HG03432 (cell line): ENCODE data around the gene ITGB6.

Experiments
- ATAC-seq: cut with Tn5 transposase; IDR thresholded peaks from one replicate; pipeline ENCODE4 v1.9.1; 2021; ENCODE audit warnings: mild to moderate bottlenecking, moderate library complexity; ENCODE audit not compliant: unreplicated experiment

The ITGB6 gene

DNA sequence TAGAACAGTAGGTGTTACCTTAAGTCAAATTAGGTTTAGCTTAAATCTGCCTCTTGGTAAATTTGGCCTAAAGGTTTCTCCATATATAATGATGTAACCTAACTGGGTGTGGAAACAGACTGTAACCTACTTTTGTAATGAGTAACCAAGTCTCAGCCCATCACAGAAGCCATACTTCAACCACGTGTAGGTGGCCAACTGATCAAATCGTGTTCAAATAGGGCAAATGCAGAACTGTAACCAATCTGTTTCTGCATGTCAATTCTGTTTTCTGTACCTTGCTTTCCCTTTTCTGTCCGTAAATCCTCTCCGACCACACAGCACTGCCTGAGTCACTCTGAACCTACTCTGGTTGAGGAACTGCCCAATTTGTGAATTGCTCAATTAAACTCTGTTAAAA is 103.7 kb downstream of the ITGB6 start:
- peak; percentile 50 for ATAC-seq

DNA sequence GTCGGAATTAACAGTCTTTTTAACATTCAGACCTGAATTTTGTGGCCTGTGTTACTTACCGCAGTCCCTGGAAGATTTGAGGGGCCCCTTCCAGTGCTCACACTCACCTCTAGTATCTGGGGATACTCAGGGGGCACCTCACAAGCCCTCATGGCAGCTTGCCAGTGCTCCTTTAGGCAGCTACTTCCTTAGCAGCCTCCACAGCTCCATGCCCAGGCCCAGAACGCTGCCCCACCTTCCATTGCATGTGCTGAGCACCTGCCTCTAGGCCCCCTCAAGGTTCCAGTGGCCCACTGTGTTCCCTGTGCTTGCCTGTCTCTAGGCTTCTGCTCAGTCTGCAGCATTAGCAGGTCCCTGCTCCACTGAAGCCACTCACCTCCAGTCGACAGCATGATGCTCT is 107.6 kb downstream of the ITGB6 start:
- no peak for ATAC-seq

GRCh38 chr2:160091381-160091780 is 108.7 kb downstream of the ITGB6 start:
- no peak for ATAC-seq

- peak; percentile 59 for ATAC-seq
These were observed 112.0 kb downstream of the ITGB6 start for GRCh38 chr2:160087854-160088745.

GRCh38 chr2:160085662-160086061 is 114.4 kb downstream of the ITGB6 start:
- ATAC-seq: no peak

DNA sequence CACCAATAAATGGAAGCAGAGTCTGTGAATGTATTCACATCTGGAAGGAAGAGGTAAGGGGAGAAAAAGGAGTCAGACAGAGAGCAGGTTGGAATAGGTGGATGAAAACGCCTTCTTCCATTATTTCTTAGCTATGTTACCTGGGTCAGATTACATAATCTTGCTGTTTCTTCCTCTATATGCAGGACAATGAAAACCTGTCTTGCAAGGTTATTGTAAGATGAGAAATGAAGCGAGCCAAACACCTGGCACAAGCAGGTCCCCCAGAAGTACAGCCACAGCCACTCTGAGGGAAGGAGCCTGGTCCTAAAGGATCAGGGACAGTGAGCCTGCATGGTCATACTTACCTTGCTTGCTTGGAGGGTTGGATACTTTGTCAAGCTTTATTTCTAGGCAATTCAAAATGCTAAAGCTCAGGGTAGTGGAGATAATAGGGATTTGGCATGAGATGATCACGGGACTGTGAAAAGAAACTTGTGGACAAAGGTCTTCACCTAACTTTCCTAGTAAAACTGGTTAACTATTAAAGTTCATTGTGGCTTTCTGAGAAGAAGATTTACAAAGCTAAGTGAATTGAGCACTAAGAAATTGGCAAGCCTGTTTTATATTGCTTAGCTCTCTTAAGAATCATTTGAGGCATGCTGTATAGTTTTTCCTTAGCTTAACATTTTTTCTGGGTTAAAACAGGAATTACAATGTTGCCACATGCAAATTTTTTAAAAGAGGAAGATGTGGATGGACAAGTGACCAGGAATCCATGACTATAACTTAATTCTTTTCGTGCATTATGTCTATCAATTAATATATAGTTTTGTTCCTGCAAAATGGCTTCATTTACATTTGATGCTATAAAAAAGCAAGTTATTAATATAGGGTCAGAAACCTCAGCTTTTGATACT is 121.9 kb downstream of the ITGB6 start:
- no peak for ATAC-seq

- no peak for ATAC-seq
These were observed 123.2 kb downstream of the ITGB6 start for GRCh38 chr2:160076914-160077313.

GRCh38 chr2:160076241-160076640 is 123.8 kb downstream of the ITGB6 start:
- no peak for ATAC-seq

- no peak for ATAC-seq
These were observed 124.9 kb downstream of the ITGB6 start for GRCh38 chr2:160075171-160075570.

DNA sequence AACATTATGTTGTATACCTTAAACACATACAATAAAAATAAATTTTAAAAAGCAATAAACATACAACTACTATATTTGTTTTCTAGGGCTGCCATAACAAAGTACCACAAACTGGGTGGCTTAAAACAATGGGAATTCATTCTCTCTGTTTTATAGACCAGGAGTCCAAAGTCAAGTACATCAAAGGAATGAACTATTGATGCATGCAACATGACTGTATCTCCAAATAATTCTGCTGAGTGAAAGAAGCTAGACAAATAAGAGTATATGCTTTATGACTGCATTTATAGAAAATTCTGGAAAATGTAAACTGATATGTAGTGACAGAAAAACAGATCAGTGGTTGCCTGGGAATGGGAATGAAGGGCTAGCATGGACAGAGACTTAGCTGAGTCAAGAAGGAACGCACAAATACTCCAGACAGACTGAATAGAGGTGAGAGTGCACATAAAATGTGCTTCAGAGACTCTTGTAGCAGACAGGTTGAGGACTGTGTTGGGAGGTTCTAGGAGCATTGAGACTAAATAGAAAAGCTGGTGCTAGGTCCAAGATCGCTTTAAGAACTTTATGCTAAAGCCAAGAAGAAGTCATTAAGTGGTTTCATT is 126.7 kb downstream of the ITGB6 start:
- ATAC-seq: no peak

DNA sequence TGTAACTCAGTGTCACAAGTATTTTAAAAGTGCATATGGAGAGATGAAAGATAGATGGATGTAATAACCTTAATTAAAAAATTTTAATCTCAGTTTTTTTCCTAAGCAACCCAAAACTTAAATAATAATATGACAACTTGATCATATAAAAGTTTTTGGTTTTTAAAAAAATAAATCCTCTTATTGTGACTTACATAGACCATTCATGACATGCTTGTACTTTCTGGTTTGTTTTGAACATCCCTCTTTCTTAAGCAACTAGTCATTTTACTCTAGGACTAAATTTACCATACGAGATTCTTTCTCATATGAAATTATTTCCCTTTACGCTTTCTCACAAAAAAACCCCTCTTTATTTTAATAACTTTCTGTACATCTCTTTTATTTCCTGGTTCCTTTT is 131.2 kb downstream of the ITGB6 start:
- no peak for ATAC-seq

DNA sequence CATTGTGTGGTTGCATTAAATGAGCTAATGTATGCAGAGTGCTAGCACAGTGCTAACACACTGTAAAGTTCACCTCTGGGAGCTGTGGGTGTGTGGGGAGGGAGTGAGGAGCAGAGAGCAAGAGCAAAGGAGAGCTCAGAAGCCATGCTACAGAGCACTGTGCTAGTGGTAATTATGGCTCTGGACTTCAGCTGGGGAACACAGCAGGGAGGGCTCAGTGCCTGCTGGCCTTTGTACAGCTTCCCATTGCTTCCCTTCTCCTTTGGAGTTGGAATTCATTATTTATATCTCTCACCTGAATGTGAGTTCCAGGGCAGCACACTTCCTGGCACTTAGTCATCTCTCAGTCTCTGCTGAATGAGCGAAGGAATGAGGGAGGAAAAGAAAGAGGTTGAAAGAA is 135.2 kb downstream of the ITGB6 start:
- no peak for ATAC-seq

DNA sequence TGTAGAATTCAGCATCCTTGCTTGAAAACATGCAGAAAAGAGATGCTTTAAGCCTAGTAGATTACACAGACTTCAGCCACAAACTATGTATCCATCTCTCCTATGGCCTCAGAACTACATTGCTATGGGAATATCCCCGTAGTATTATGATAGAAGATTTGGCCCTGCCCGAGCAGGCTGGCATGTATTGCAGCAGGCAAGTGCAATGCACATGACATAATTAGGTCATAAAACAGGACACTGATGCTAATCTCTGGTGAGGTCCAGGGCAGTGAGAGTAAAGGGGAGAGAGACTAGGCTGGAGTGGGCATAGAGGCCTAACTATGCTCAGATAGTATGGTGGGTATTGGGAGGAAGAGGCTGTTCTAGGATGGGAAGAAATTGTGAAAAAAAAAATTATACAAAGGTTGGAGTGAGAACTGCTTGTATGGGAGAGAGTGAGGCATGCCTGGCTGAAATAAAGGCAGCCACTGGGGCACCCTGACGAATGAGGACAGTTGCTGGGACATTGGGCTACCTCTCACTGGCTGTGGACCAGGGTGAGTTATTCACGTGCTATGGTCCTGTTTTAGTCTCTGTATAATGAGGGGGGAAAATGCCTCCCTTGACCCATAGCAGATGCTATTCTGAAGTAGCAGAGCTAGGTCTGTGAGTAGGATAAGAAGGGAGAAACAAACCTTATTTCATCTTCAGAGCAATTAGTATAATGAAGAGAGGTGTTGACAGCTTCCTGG is 136.0 kb downstream of the ITGB6 start:
- no peak for ATAC-seq

GRCh38 chr2:160063271-160063670 is 136.8 kb downstream of the ITGB6 start:
- no peak for ATAC-seq

GRCh38 chr2:160062292-160063005 is 137.6 kb downstream of the ITGB6 start, which contains the start of gene PLA2R1:
TSS of gene PLA2R1 (minus strand) at chr2:160062615. CDS start at chr2:160062403, 212 bp downstream.
- ATAC-seq: no peak

DNA sequence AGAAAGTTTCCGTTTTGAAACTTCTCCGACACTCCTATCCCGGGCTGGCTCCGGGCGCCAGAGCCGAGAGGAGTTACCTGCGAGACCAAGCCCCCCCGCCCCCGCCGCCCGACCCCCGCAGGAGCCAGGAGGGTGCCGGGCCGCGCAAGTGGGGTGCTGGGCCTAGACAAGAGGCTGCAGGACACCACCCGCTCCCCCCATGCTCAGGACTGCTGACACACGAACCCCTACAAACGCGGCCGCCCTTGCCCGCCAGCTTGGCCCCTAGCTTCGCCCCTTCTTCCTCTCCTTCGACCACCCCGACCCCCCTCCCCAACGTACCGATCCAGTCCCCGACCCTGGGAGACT is 138.2 kb downstream of the ITGB6 start:
- ATAC-seq: no peak

GRCh38 chr2:160061533-160061932 is 138.5 kb downstream of the ITGB6 start:
- ATAC-seq: no peak

DNA sequence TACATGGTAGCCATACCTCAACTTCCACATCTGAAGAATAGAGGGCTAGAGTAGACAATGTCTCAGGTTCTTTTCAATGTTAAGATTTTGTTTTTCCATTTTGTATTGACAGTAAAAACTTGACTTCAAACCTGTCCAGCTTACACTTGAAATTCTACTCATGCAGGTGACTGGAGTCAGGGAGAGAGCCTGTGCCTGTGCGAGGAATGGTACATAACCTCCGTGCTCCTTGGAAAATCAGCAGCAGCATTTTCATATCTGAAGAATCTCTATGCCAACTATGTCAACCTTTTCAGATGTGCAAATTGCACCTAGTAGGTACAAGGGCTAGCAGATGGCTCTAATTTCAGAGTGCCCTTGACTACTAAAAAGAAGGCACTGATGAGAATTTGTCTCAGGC is 139.8 kb downstream of the ITGB6 start:
- no peak for ATAC-seq

- ATAC-seq: no peak
These were observed 142.7 kb downstream of the ITGB6 start for GRCh38 chr2:160057356-160057755.

DNA sequence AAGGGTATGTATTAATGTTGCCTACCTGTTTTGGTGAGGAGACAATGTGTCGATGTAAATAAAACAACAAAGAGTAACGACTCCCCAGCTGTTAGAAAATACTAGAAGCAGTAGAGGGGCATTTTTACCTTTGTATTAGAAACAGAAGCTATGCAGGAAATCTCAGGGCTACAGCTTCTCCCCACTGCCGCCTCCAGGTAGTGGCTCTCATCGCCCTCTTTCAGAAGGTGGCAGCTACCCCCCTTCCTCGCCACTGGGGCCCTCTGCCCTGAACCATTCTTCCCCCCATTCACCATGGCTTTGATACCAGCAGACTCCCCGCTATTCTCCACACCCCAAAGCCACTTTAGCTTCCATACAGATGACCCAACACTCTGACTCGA is 144.4 kb downstream of the ITGB6 start:
- no peak for ATAC-seq
